Left colon (tissue), 2 donors: ENCODE data around the gene PRAMEF2. TPM values are rescaled to one million over a fixed set of nuclear protein-coding genes. Genes with fewer than 3 reads are reported as not detected.

Experiments
- total RNA-seq, 2 donors: library from RNA; stranded (reverse); fragmentation: NEBNext Ultra II Directional; extraction: Animal tissue kit (Norgen Biotek cat#: 25700); gene quantifications; one replicate each; pipeline ENCODE4 v1.2.1, GENCODE V29; 2021
- donor health status: DM: no; HTN: no; CAD: no.
- donor health status: DM: yes; HTN: yes; CAD: no.

PRAMEF2 gene
- total RNA-seq, 2 donors from 2014 or later: not detected

Other genes with a start within 250 kb of the PRAMEF2 start
- gene DHRS3, start 238.9 kb upstream of the PRAMEF2 start, total RNA-seq: 100 to 1,000 TPM in 1 of 2 donors, 10 to 100 TPM in 1; 73.2 to 106 TPM
- gene AADACL4, start 213.0 kb upstream of the PRAMEF2 start, total RNA-seq: not detected
- gene AADACL3, start 141.0 kb upstream of the PRAMEF2 start, total RNA-seq: not detected
- gene CFAP107, start 110.9 kb upstream of the PRAMEF2 start, total RNA-seq: not detected
- not detected for gene PRAMEF12, start 83.3 kb upstream of the PRAMEF2 start, total RNA-seq
- gene PRAMEF1, start 65.7 kb upstream of the PRAMEF2 start, total RNA-seq: not detected
- not detected for gene PRAMEF11, start 25.7 kb upstream of the PRAMEF2 start, total RNA-seq
- gene HNRNPCL1, start 8.4 kb upstream of the PRAMEF2 start, total RNA-seq: not detected
- gene PRAMEF4, start 29.1 kb downstream of the PRAMEF2 start, total RNA-seq: not detected
- gene PRAMEF10, start 41.2 kb downstream of the PRAMEF2 start, total RNA-seq: not detected
- not detected for gene PRAMEF7, start 59.5 kb downstream of the PRAMEF2 start, total RNA-seq
- not detected for gene PRAMEF6, start 90.5 kb downstream of the PRAMEF2 start, total RNA-seq
- not detected for gene PRAMEF27, start 199.5 kb downstream of the PRAMEF2 start, total RNA-seq
- gene HNRNPCL3, start 203.7 kb downstream of the PRAMEF2 start, total RNA-seq: not detected
- not detected for gene PRAMEF25, start 213.7 kb downstream of the PRAMEF2 start, total RNA-seq